GM10248 (cell line): Measurements from ENCODE around the gene THSD7A.

Source experiments
- CTCF ChIA-PET: fragments of 300-600 bp; sonication (Branson Sonifier 250); formaldehyde crosslinking; extraction: SDS; loops from one replicate; lab custom pipeline; 2021; ENCODE audit warnings: antibody characterized with exemption; lab: Yijun Ruan, JAX
- POLR2A ChIA-PET: fragments of 350-650 bp; sonication (Branson Sonifier 250); formaldehyde crosslinking; extraction: SDS; loops from one replicate; lab custom pipeline; 2020; ENCODE audit warnings: antibody characterized with exemption; lab: Yijun Ruan, JAX
- DNase-seq: peaks from one replicate; pipeline ENCODE4 v3.0.0; 2012; ENCODE audit errors: extremely low spot score
- CTCF ChIP-seq: IDR thresholded peaks from 2 replicates; pipeline ENCODE4 v1.5.1; 2012; ENCODE audit warnings: mild to moderate bottlenecking, low read depth; ENCODE audit errors: extremely low read depth, missing control alignments, control extremely low read depth

Gene THSD7A

DNA sequence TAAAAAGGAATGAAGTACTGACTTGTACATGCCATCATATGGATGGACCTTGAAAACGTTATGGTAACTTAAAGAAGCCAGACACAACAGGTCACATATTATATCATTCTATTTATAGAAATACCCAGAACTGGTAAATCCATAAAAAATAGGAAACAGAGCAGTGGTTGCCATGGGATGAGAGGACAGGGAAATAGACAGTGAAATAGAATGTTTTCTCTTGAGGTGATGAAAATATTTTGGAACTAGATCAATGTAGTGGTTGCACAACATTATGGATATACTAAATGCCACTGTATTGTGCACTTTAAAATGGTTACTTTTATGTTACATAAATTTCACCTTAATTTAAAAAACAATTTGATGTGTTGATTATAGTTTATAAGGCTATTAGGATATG lies 318.5 kb downstream of the THSD7A start:
- TF ChIP-seq CTCF: no peak
- ChIA-PET CTCF (no interaction called here), POLR2A (no interaction called here)
- no peak for DNase-seq

GRCh38 chr7:11507929-11508328 lies 324.1 kb downstream of the THSD7A start:
- no peak for DNase-seq
- TF ChIP-seq CTCF: no peak
- ChIA-PET POLR2A (no interaction called here), CTCF (no interaction called here)

- CTCF ChIA-PET: no interaction called here
- POLR2A ChIA-PET: no interaction called here
- no peak for TF ChIP-seq CTCF
- DNase-seq: no peak
Measured at GRCh38 chr7:11506417-11506816, 325.6 kb downstream of the THSD7A start.

- DNase-seq: no peak
- ChIA-PET POLR2A (no interaction called here), CTCF (no interaction called here)
- TF ChIP-seq CTCF: no peak
Measured at GRCh38 chr7:11505471-11505985, 326.5 kb downstream of the THSD7A start.

DNA sequence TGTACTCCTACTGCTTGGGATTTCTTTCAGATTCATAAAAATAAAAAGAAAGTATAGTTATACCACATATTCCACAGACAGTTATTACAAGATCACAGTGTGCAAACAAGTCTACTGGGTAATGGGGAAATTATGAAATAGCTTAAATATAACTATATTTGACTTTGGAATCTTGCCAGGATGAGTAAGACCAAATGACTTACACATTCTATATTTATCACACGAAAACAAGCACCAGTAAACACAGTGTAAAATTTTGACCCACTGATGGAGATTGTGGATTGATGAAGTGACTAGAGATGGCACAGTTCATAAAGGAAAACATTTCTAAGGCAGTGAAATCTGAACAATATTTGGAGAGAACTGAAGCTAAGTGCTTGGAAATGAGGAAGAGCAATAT lies 339.7 kb downstream of the THSD7A start:
- TF ChIP-seq CTCF: no peak
- no peak for DNase-seq
- ChIA-PET CTCF (interaction anchor here (1.4 kb wide), 1 partner anchor 9 kb away, joined by 4 read pairs; no protein-coding TSS in a partner anchor), POLR2A (no interaction called here)

DNA sequence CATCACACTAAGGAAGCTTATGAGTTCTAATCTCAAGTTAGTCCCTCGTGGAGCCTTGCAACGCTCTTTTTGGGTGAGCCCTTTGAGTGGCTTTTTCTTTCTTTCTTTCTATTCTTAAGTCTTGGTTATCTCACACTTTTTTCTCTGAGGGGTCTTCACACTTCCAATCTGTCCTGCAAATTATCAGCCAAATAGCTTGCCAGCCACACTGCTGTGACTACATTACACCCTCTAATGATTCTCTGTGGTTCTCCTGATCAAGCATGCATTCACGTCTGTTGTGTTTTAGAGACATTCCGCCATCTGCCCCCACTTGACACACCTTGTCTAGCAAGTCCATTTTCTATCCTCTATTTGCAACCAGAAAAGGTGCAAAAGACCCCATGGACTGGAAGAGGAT lies 340.2 kb downstream of the THSD7A start:
- POLR2A ChIA-PET: no interaction called here
- CTCF ChIA-PET: interaction anchor here (0.7 to 1.4 kb wide), 4 partner anchors 8 to 25 kb away, joined by 3 to 4 read pairs (median 4); no protein-coding TSS in a partner anchor
- DNase-seq: no peak
- TF ChIP-seq CTCF: no peak
